ENCODE measurements around the gene FHL1. TPM values are rescaled to one million over a fixed set of nuclear protein-coding genes. Genes with fewer than 3 reads are reported as not detected.

FHL1 gene
- total and polyA plus RNA-seq, 4 donors = 8.8 to 20.2 (median 15.0) TPM

DNA sequence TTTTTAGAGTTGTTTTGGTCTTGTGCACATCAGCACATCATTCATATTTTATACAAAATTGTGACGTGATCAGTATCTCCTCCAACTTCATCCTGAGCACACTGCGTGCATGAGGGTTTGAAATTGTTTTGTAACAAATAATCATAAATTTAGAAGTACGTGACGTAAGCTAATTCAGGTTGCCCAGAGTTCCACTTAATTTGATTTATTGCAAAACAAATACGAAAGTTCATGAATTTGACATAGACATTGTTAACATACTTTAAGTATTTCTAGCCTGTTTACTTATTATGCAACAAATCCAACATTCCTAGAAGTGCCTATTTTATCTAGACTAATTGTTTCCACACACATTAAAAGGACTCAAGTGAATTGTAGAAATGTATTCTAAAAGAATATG lies 55.6 kb downstream of the FHL1 start:
- H3K27me3 ChIP-seq (ENCODE audit: control insufficient read depth in 4 of 4, insufficient read depth in 4 of 4, low read length in 3 of 4) = no peaks in the 10 kb centered on the region
- H3K36me3 ChIP-seq (ENCODE audit: control insufficient read depth in 4 of 4, insufficient read depth in 3 of 4, low read depth in 1 of 4, low read length in 3 of 4) = no peaks in the 10 kb centered on the region
- no peak overlapping the region for H3K9ac ChIP-seq (ENCODE audit: low read depth in 1 of 2, low read length in 2 of 2)
- no peak overlapping the region for H3K4me3 ChIP-seq (ENCODE audit: low read depth in 1 of 3, low read length in 3 of 3)
- TF ChIP-seq, protein P1, sequence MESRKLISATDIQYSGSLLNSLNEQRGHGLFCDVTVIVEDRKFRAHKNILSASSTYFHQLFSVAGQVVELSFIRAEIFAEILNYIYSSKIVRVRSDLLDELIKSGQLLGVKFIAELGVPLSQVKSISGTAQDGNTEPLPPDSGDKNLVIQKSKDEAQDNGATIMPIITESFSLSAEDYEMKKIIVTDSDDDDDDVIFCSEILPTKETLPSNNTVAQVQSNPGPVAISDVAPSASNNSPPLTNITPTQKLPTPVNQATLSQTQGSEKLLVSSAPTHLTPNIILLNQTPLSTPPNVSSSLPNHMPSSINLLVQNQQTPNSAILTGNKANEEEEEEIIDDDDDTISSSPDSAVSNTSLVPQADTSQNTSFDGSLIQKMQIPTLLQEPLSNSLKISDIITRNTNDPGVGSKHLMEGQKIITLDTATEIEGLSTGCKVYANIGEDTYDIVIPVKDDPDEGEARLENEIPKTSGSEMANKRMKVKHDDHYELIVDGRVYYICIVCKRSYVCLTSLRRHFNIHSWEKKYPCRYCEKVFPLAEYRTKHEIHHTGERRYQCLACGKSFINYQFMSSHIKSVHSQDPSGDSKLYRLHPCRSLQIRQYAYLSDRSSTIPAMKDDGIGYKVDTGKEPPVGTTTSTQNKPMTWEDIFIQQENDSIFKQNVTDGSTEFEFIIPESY (IDR thresholded peaks at IDR 0.05) = no peak
- TF ChIP-seq HNF4G (IDR thresholded peaks at IDR 0.05) (no peak), RAD21 (IDR thresholded peaks at IDR 0.05) (no peak), JUND (IDR thresholded peaks at IDR 0.05) (no peak), RXRA (IDR thresholded peaks at IDR 0.05) (peak in 1 of 2 donors; percentile 13)
- WGBS = 35% methylated on average over 5 of the region's 5 CpGs
- no peak for DNase-seq (ENCODE audit: low spot score)
- peaks cover 0 to 3% (median 2%) of the 10 kb centered on the region in 4 donors for H3K4me1 ChIP-seq (ENCODE audit: control insufficient read depth in 4 of 4, insufficient read depth in 4 of 4, low read length in 3 of 4)
- H3K27ac ChIP-seq (ENCODE audit: low read depth in 1 of 2, low read length in 2 of 2) = no peak overlapping the region
- no peaks in the 10 kb centered on the region for H3K9me3 ChIP-seq (ENCODE audit: control insufficient read depth in 4 of 4, low read length in 3 of 4)

DNA sequence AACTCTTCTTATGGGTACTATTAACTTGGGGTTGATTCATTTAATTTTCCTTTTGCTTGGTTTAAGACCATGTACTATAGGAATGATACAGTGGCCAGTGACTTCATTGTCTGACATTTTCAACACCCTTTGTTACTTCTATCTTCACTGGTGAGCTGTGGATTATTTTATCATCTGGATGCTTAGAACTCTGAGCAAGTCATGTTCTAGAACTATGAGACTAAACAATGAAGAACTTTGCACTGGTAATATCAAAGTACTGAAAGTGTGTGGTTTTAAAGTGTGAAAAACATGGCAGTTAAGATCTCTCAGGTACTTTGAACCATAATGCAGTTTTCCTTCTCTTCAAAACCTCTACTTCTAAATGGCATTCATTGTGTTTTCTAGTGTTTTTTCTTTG lies 56.1 kb downstream of the FHL1 start:
- H3K4me3 ChIP-seq (ENCODE audit: low read depth in 1 of 3, low read length in 3 of 3) = no peak overlapping the region
- no peak overlapping the region for H3K27ac ChIP-seq (ENCODE audit: low read depth in 1 of 2, low read length in 2 of 2)
- no peak overlapping the region for H3K9ac ChIP-seq (ENCODE audit: low read depth in 1 of 2, low read length in 2 of 2)
- H3K9me3 ChIP-seq (ENCODE audit: control insufficient read depth in 4 of 4, low read length in 3 of 4) = no peaks in the 10 kb centered on the region
- no peaks in the 10 kb centered on the region for H3K36me3 ChIP-seq (ENCODE audit: control insufficient read depth in 4 of 4, insufficient read depth in 3 of 4, low read depth in 1 of 4, low read length in 3 of 4)
- DNase-seq (ENCODE audit: low spot score) = no peak
- peaks cover 0 to 3% (median 2%) of the 10 kb centered on the region in 4 donors for H3K4me1 ChIP-seq (ENCODE audit: control insufficient read depth in 4 of 4, insufficient read depth in 4 of 4, low read length in 3 of 4)
- TF ChIP-seq FOXA1 (IDR thresholded peaks at IDR 0.05) (no peak), RAD21 (IDR thresholded peaks at IDR 0.05) (no peak), FOXA2 (IDR thresholded peaks at IDR 0.05) (no peak), JUND (IDR thresholded peaks at IDR 0.05) (no peak), RXRA (IDR thresholded peaks at IDR 0.05) (no peak), TAF1 (conservative IDR thresholded peaks at IDR 0.05) (no peak), REST (IDR thresholded peaks at IDR 0.05) (no peak), GABPA (IDR thresholded peaks at IDR 0.05 in 1 of 2, conservative IDR thresholded peaks at IDR 0.05 in 1 of 2) (no peak), YY1 (IDR thresholded peaks at IDR 0.05) (no peak), HNF4G (IDR thresholded peaks at IDR 0.05) (no peak), HNF4A (conservative IDR thresholded peaks at IDR 0.05) (no peak), SP1 (IDR thresholded peaks at IDR 0.05) (no peak), EGR1 (IDR thresholded peaks at IDR 0.05; ENCODE audit: low read depth in 2 of 2) (no peak), CTCF (IDR thresholded peaks at IDR 0.05; ENCODE audit: low read depth, low read length, missing input control) (no peak)
- TF ChIP-seq, protein P2, sequence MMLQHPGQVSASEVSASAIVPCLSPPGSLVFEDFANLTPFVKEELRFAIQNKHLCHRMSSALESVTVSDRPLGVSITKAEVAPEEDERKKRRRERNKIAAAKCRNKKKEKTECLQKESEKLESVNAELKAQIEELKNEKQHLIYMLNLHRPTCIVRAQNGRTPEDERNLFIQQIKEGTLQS (IDR thresholded peaks at IDR 0.05) = no peak
- TF ChIP-seq, protein P1 (IDR thresholded peaks at IDR 0.05) = no peak
- H3K27me3 ChIP-seq (ENCODE audit: control insufficient read depth in 4 of 4, insufficient read depth in 4 of 4, low read length in 3 of 4) = no peaks in the 10 kb centered on the region
